ENCODE data around the gene TMEM183A. TPM values are rescaled to one million over a fixed set of nuclear protein-coding genes. Genes with fewer than 3 reads are reported as not detected.

TMEM183A gene
- total RNA-seq, 4 donors from 2014 or later = 79.3 to 119 (median 90.0) TPM

- 60% methylated on average over 2 of the region's 5 CpGs; no CpG with 5 or more reads in 1 of the 2 donors for WGBS, 2 donors (ENCODE audit: low coverage in 1 of 2)
- no peak for ATAC-seq
These were observed 45.8 kb upstream of the TMEM183A start for GRCh38 chr1:202961220-202961880.

GRCh38 chr1:202964791-202965410 lies 42.3 kb upstream of the TMEM183A start:
- 79% methylated on average over 4 of the region's 6 CpGs; no CpG with 5 or more reads in 1 of the 2 donors for WGBS, 2 donors (ENCODE audit: low coverage in 1 of 2)
- H3K4me3 ChIP-seq = no peak overlapping the region
- peaks cover 0 to 49% of the 10 kb centered on the region in 2 donors for H3K36me3 ChIP-seq
- H3K27ac ChIP-seq = no peak overlapping the region
- H3K9me3 ChIP-seq = no peaks in the 10 kb centered on the region
- H3K4me1 ChIP-seq = peaks cover 0 to 36% (median 7%) of the 10 kb centered on the region in 3 donors
- ATAC-seq = no peak
- no peaks in the 10 kb centered on the region for H3K27me3 ChIP-seq
- TF ChIP-seq EP300 (IDR thresholded peaks at IDR 0.05) = no peak
- TF ChIP-seq POLR2AphosphoS5 (IDR thresholded peaks at IDR 0.05) = no peak
- TF ChIP-seq POLR2A (IDR thresholded peaks at IDR 0.05) = no peak
- TF ChIP-seq CTCF (IDR thresholded peaks at IDR 0.05) = no peak

More at GRCh38 chr1:202961220-202961880, 45.8 kb upstream of the TMEM183A start:
- H3K9me3 ChIP-seq = no peaks in the 10 kb centered on the region
- H3K4me3 ChIP-seq = no peak overlapping the region
- TF ChIP-seq EP300 (IDR thresholded peaks at IDR 0.05) = no peak
- no peak for TF ChIP-seq POLR2A (IDR thresholded peaks at IDR 0.05)
- no peak for TF ChIP-seq POLR2AphosphoS5 (IDR thresholded peaks at IDR 0.05)
- TF ChIP-seq CTCF (IDR thresholded peaks at IDR 0.05) = no peak
- no peaks in the 10 kb centered on the region for H3K27me3 ChIP-seq
- peaks cover 0 to 49% of the 10 kb centered on the region in 2 donors for H3K36me3 ChIP-seq
- no peak overlapping the region for H3K27ac ChIP-seq
- H3K4me1 ChIP-seq = peaks cover 5 to 29% (median 8%) of the 10 kb centered on the region in 3 donors

GRCh38 chr1:202965422-202965821 lies 41.8 kb upstream of the TMEM183A start:
- Histone ChIP-seq H3K4me1 (peaks cover 0 to 36% (median 7%) of the 10 kb centered on the region in 3 donors), H3K4me3 (no peak overlapping the region), H3K9me3 (no peaks in the 10 kb centered on the region), H3K36me3 (peaks cover 0 to 49% of the 10 kb centered on the region in 2 donors), H3K27me3 (no peaks in the 10 kb centered on the region), H3K27ac (peak overlapping the region in 1 of 4 donors; percentile 95)
- TF ChIP-seq POLR2AphosphoS5 (IDR thresholded peaks at IDR 0.05) (no peak), CTCF (IDR thresholded peaks at IDR 0.05) (no peak), POLR2A (IDR thresholded peaks at IDR 0.05) (no peak), EP300 (IDR thresholded peaks at IDR 0.05) (no peak)
- no peak for ATAC-seq
- WGBS, 2 donors (ENCODE audit: low coverage in 1 of 2) = 73% methylated on average over 3 of the region's 3 CpGs; no CpG with 5 or more reads in 1 of the 2 donors

GRCh38 chr1:202966006-202966898 lies 40.9 kb upstream of the TMEM183A start:
- peak; percentile 2 for ATAC-seq
- WGBS, 2 donors (ENCODE audit: low coverage in 1 of 2) = 40 to 54% methylated on average over 2 to 12 of the region's 18 CpGs
- Histone ChIP-seq H3K27me3 (no peaks in the 10 kb centered on the region), H3K4me3 (peak overlapping the region; percentile 50 to 95), H3K36me3 (peaks cover 0 to 42% of the 10 kb centered on the region in 2 donors), H3K9me3 (no peaks in the 10 kb centered on the region), H3K27ac (peak overlapping the region; percentile 73 to 97 (median 96)), H3K4me1 (peaks cover 0 to 36% (median 7%) of the 10 kb centered on the region in 3 donors)
- TF ChIP-seq EP300 (IDR thresholded peaks at IDR 0.05) = no peak
- TF ChIP-seq CTCF (IDR thresholded peaks at IDR 0.05) = no peak
- TF ChIP-seq POLR2AphosphoS5 (IDR thresholded peaks at IDR 0.05) = no peak
- no peak for TF ChIP-seq POLR2A (IDR thresholded peaks at IDR 0.05)
